ENCODE results near the gene ATG10. TPM values are rescaled to one million over a fixed set of nuclear protein-coding genes. Genes with fewer than 3 reads are reported as not detected.

Gene ATG10
- total and polyA plus RNA-seq, 2 of the 8 experiments (the other 6 are each of a cell fraction or from before 2014, with no cell fraction given), result 3.7 to 8.8 TPM

DNA sequence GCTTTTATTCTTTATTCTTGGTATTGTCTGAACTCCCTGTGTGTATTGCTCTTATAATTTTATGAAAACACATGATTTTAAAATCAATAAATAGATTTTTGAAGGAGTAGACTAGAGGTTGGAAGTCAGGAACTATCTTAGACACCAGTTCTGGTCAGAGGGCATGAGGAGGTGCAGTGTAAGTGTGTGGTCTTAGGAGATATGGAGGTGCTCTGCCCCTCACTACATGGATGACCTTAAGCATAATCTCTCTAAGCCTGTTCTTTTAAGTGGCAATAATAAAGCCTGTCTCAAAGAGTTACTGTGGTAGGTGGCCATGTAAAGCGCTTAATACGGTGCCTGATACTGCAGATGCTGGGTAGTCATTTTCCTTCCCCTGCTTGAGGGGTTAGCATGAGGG lies 272.3 kb downstream of the ATG10 start:
- H3K56ac ChIP-seq (replicated peaks; ENCODE audit: insufficient read length, low read depth, low read length), result no peak overlapping the region
- H3K4me2 ChIP-seq (ENCODE audit: insufficient read depth in 1 of 2, low read depth in 2 of 2, low read length in 2 of 2), result no peak overlapping the region
- H3K36me3 ChIP-seq (ENCODE audit: control insufficient read depth in 2 of 4, insufficient read depth in 4 of 4, low read length in 3 of 4), result no peaks in the 10 kb centered on the region
- H3K23ac ChIP-seq (ENCODE audit: insufficient read length), result no peak overlapping the region
- no peak overlapping the region for H2BK5ac ChIP-seq (ENCODE audit: low read depth, low read length)
- H2BK20ac ChIP-seq (ENCODE audit: low read length), result no peak overlapping the region
- no peak overlapping the region for H4K5ac ChIP-seq (ENCODE audit: insufficient read length, low read depth, low read length)
- no peak overlapping the region for H3K27ac ChIP-seq (ENCODE audit: low read depth, low read length)
- no peak overlapping the region for H2BK15ac ChIP-seq (ENCODE audit: low read length)
- no peak overlapping the region for H3K4me3 ChIP-seq (ENCODE audit: extremely low read depth in 1 of 4, insufficient read depth in 2 of 4, low read depth in 3 of 4, low read length in 4 of 4)
- CTCF ChIA-PET (ENCODE audit: partially characterized antibody), result interaction anchor here (1.0 kb wide), 1 partner anchor 11 kb away, joined by 3 read pairs; no protein-coding TSS in a partner anchor
- TF ChIP-seq KDM1A (IDR thresholded peaks at IDR 0.05; ENCODE audit: borderline replicate concordance, low read length) (no peak), SIX5 (IDR thresholded peaks at IDR 0.05; ENCODE audit: low read depth, low read length) (no peak)
- H2AFZ ChIP-seq (ENCODE audit: low read length), result no peak overlapping the region
- no peak overlapping the region for H3K4ac ChIP-seq (replicated peaks; ENCODE audit: insufficient read length, low read depth, low read length)
- no peaks in the 10 kb centered on the region for H3K79me1 ChIP-seq (ENCODE audit: low read depth, low read length)
- H3K18ac ChIP-seq (ENCODE audit: extremely low read depth, low read length), result no peak overlapping the region
- no peak overlapping the region for H2BK12ac ChIP-seq (ENCODE audit: low read depth, low read length)
- no peak overlapping the region for H2AK5ac ChIP-seq (ENCODE audit: low read depth, low read length)
- no peaks in the 10 kb centered on the region for H3K79me2 ChIP-seq (ENCODE audit: control insufficient read depth in 1 of 2, insufficient read depth in 2 of 2, low read length in 2 of 2)
- 96% methylated on average over 2 of the region's 2 CpGs; no CpG with 5 or more reads in 1 of the 2 experiments for WGBS, 2 experiments (ENCODE audit: extremely low coverage in 1 of 2, insufficient coverage in 1 of 2, insufficient read length in 1 of 2, insufficient replicate concordance in 2 of 2, low coverage in 1 of 2, low lambda C conversion rate in 2 of 2, missing lambda C conversion rate in 1 of 2)
- no peaks in the 10 kb centered on the region for H4K20me1 ChIP-seq (replicated peaks in 1 of 2; ENCODE audit: control insufficient read depth in 1 of 2, insufficient read depth in 2 of 2, low read length in 2 of 2)
- H3K14ac ChIP-seq (ENCODE audit: insufficient read length), result no peak overlapping the region
- DNase-seq (ENCODE audit: low read depth in 1 of 2, low spot score in 2 of 2) (no peak), FAIRE-seq (no peak)
- H2BK120ac ChIP-seq (replicated peaks; ENCODE audit: low read depth, low read length), result no peak overlapping the region
- no peaks in the 10 kb centered on the region for H3K23me2 ChIP-seq (ENCODE audit: low read depth, low read length)
- H4K91ac ChIP-seq (replicated peaks; ENCODE audit: insufficient read length, low read length), result no peak overlapping the region
- no peaks in the 10 kb centered on the region for H3K27me3 ChIP-seq (replicated peaks in 1 of 4; ENCODE audit: control insufficient read depth in 3 of 4, extremely low read depth in 1 of 4, insufficient read depth in 3 of 4, low read length in 3 of 4)
- no peaks in the 10 kb centered on the region for H3K9me3 ChIP-seq (ENCODE audit: insufficient read depth in 2 of 2, low read depth in 1 of 2, low read length in 1 of 2)
- no peak overlapping the region for H4K8ac ChIP-seq (ENCODE audit: extremely low read depth, insufficient read depth, low read length)
- POLR2A ChIA-PET (ENCODE audit: partially characterized antibody), result interaction anchor here (1.5 kb wide), 1 partner anchor 33 kb away, joined by 3 read pairs; no protein-coding TSS in a partner anchor
- no peak overlapping the region for H3K9ac ChIP-seq (replicated peaks in 1 of 4; ENCODE audit: extremely low read depth in 1 of 4, low read depth in 3 of 4, low read length in 3 of 4)
- H3K4me1 ChIP-seq (replicated peaks in 1 of 4; ENCODE audit: control insufficient read depth in 3 of 4, insufficient read depth in 4 of 4, low read length in 3 of 4), result no peaks in the 10 kb centered on the region

Data from H1 (cell line).